GM21367 (cell line): Measurements from ENCODE around the gene ZNF547.
"Not testable (repeated sequence)": the region's sequence is repeated elsewhere in the genome, so short reads cannot be mapped to it uniquely, and the experiment has no call there.

Source experiments
- ATAC-seq: cut with Tn5 transposase; IDR thresholded peaks from one replicate; pipeline ENCODE4 v1.9.1; 2021; ENCODE audit not compliant: unreplicated experiment

ZNF547 gene

DNA sequence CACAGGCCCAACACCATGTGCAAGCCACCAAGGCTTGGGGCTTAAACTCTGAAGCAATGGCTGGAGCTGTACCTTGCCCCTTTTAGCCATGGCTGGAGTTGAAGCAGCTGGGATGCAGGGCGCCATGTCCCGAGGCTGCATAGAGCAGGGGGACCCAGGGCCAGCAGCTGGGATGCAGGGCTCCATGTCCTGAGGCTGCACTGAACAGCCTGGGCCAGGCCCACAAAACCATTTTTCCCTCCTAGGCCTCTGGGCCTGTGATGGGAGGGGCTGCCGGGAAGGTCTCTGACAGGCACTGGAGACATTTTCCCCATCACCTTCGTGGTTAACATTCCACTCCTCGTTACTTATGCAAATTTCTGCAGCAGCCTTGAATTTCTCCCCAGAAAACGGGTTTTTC is 10.8 kb downstream of the ZNF547 start:
- no peak for ATAC-seq

DNA sequence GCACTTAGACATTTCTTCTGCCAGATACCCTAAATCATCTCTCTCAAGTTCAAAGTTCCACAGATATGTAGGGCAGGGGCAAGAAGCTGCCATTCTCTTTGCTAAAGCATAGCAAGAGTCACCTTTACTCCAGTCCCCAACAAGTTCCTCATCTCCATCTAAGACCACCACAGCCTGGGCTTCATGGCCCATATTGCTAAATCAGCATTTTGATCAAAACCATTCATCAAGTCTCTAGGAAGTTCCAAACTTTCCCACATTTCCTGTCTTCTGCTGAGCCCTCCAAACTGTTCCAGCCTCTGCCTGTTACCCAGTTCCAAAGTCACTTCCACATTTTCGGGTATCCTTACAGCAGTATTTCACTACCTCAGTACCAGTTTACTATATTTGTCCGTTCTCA is 11.3 kb downstream of the ZNF547 start:
- not testable (repeated sequence) for ATAC-seq

DNA sequence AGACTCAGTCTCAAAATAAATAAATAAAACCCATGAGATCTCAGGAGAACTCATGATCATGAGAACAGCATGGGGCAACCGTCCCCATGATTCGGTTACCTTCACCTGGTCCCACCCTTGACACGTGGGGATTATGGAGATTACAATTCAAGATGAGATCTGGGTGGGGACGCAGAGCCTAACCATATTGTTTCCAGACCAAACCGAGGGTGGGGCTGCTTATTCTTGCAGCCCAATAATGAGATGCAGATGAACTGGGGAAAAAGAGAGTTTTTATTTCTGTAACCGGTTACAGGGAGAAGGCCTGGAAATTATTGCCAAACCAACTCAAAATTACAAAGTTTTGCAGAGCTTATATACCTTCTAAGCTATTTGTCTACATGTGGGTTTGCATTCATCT is 12.8 kb downstream of the ZNF547 start:
- no peak for ATAC-seq

DNA sequence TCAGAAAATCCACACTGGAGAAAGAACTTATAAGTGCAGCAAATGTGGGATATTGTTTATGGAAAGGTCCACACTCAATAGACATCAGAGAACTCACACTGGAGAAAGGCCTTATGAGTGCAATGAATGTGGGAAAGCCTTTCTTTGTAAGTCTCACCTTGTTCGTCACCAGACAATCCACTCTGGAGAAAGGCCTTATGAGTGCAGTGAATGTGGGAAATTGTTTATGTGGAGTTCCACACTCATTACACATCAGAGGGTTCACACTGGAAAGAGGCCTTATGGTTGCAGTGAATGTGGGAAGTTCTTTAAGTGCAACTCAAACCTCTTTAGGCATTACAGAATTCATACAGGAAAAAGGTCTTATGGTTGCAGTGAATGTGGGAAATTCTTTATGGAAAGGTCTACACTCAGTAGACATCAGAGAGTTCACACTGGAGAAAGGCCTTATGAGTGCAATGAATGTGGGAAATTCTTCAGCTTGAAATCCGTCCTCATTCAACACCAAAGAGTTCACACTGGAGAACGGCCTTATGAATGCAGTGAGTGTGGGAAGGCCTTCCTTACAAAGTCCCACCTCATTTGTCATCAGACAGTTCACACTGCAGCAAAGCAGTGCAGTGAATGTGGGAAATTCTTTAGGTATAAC is 14.3 kb downstream of the ZNF547 start:
- ATAC-seq = no peak

DNA sequence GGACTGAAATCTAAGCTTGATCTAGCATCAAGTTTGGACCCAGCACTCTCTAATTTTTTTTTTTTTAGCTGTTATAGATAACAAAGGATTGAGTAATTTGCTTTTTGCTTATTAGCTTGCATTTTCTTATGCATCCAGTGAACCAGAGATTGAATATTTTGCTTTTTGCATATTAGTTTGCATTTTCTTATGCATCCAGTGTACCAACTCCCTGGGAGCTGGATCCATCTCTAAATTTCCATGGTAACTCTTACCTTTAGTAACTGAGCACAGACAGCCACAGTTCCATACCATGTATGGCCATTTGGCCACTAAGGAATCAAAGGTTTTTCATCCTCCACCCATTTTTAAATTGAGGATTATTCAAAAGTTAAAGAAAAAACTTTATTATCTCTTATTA is 17.6 kb downstream of the ZNF547 start:
- no peak for ATAC-seq

DNA sequence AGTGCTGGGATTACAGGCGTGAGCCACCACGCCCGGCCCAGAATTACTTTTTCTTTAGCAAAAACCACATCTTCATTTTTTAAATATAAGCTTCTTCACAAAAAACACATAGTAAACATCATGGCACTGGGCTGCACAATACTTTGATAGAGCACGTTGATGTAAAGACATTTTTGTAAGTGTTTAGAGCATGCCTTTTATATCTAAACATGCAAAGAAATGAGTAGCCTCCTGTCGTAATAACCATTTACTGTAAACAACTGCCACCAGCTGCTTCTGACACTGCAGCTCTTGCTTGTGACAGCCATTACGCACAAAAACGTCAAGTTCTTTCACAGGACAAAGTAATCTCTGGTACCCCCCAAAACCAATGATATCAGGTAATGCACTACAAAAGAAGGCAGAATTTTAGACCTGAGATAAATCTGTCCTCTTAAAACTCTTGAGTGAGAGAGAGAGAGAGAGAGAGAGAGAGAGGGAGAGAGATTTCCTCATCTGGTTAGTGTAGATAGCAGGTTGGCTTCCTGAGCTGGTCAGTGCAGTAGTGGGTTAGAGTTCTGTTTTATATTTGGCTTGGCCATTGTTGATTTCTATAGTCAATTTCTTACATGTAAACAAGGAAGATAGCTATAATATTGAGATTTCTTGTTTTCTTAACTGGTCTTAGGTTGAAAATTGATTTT is 19.6 kb downstream of the ZNF547 start:
- ATAC-seq = no peak

DNA sequence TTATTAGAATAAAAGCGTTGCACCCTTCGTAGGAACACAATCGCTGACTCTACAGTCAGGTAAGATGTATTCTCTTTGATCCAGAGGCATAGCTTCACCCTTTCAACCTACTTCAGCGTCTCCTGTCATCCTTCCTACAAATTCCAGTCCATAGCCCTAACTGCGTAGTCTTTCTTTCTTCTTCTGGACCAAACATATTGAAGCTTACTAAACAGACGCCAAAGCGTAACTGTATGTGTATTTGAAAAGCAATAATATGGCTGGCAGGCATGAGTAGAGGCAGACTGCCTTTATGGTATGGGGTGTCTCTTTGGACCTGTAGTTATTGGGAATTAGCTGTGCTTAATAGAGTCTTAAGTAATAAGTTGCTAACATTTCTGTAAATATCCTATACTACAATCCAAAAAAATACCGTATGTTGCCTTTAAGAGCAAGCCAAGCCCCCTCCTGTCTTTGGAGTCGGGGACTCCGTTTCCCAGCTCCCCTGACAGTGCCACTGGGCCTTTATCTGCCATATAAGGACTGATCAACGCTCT is 25.9 kb downstream of the ZNF547 start:
- no peak for ATAC-seq

DNA sequence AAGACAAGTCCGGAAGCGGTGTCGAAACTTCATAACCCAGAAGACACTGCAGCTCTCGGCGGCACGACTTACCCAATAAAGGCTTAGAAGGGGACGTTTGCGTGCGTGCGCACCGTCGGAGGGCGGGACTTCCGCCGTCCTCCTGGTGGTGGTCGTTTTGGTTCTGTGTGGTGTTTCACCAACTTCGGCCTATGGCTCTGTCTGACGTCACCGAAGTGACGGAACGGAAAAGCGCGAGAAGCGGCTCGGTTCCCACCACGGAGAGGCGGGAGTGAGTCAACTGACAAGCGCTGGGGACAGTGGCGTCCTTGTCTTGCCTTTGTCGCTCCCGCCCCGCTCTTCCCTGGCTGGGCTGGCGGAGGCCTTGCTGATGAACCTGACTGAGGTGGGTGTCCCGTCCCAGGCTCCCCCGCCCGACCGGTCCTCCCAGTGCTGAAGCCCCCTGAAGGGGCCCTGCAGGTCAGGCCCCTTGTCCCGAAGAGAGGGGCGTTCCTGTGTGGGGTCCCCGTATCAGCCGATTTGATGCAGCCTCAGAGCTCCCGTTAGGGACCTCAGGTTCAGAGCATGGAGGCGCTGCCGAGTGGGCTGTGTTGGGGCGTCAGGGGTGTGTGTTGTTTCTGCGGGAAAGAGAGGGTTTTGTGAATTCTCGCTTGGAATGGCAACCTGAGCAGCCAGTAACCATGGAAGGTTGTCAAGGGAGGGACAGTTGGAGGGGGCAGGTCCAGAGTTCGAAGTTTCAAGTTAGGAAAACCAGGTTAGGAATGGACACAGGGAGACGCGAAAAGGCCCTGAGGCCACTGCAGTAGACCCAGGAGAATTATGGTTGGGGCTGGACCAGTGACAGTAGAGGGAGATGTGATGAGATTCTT is 26.6 kb downstream of the ZNF547 start, which contains the start of gene ZNF548:
Gene ZNF548, plus strand, starts transcription at position 125 of the 869 bp plus-strand sequence. Its CDS starts 246 bp downstream, at position 371.
- ATAC-seq = peak; percentile 95

DNA sequence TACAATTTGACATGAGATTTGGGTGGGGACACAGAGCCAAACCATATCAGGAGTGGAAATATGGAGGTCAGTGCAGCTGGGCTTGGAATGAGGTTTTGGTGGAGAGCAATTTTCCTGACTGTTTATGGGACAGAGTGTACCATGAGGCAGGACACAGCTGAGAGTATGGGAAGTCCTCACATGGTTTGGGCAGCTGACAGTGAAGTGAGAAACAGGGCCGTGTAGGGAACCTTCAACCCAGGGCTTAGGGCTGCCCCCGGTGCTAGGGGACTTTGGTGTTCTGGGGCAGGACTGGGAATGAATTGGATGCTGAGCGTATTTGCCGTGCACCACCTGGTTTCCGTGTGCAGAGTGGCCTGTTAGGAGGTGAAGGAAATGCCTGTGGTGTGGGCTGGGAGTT is 32.4 kb downstream of the ZNF547 start:
- ATAC-seq = no peak

DNA sequence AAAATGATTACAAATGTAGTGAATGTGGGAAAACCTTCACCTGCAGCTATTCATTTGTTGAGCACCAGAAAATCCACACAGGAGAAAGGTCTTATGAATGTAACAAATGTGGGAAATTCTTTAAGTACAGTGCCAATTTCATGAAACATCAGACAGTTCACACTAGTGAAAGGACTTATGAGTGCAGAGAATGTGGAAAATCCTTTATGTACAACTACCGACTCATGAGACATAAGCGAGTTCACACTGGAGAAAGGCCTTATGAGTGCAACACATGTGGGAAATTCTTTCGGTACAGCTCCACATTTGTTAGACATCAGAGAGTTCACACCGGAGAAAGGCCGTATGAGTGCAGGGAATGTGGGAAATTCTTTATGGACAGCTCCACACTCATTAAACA is 35.5 kb downstream of the ZNF547 start:
- no peak for ATAC-seq

DNA sequence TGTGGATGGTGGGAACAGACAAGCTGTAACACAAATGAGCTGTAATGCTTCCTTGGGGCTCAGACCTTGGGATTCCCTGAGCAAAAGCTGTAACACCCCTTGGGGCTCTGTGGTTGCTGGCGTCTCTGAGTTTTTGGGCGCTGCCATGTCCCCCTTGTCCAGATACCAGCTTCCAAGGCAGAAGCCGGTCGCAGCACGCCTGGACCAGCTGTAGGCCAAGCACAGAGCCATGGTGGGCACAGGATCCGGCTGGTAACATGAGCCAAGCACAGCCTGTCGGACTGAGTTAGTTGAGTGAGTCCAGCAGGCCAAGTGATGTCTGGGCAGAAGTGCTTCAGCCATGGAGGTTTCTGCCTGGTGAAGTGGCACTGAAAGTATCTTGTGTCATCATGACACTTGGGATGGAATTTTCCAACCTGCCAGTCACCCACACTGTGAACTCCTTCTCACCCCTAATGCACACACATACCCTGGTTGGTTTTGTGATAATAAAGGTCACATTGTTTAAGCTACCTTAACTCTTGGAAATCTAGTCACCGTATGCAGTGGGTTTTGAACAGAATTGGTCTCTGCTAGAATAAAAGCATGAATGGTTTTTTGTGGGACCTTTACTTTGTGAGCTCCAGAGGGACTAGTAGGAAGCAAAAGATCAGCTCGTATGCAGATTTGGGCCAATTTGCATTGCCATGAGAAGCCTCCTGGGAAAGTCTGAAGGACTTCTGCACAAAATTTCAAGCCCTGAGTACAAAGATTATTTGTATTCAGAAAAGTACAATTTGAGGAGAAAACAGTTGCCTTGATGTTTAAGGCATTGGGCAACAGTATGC is 40.6 kb downstream of the ZNF547 start:
- ATAC-seq = no peak

DNA sequence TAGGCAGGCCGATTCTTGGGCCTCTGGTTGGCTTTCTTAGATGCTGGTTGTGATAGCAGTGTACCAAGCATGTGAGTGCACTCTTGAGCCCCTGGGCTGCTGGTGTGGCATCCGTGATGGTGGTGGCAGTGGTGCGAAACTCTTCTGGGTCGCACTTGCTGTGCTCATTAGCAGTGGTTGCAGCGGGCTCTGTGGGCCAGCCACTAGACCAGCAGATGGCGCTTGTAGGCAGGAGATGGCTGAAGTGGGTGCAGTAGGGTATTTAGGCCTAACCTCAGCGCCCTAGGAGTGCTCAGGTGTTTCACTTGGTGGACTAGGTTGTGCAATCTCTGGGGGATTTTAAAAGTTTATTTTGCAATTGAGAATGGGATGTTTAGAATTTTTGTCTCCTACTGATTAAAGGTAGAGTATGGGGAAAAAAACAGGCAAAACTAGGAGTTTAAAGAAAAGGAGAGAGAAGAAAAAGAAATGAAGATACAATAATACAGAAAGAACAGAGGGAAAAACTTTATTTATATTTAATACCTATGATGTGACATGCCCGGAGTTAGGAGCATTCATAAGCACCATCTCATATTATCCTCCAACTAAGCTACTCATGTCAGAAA is 43.3 kb downstream of the ZNF547 start:
- ATAC-seq = no peak

DNA sequence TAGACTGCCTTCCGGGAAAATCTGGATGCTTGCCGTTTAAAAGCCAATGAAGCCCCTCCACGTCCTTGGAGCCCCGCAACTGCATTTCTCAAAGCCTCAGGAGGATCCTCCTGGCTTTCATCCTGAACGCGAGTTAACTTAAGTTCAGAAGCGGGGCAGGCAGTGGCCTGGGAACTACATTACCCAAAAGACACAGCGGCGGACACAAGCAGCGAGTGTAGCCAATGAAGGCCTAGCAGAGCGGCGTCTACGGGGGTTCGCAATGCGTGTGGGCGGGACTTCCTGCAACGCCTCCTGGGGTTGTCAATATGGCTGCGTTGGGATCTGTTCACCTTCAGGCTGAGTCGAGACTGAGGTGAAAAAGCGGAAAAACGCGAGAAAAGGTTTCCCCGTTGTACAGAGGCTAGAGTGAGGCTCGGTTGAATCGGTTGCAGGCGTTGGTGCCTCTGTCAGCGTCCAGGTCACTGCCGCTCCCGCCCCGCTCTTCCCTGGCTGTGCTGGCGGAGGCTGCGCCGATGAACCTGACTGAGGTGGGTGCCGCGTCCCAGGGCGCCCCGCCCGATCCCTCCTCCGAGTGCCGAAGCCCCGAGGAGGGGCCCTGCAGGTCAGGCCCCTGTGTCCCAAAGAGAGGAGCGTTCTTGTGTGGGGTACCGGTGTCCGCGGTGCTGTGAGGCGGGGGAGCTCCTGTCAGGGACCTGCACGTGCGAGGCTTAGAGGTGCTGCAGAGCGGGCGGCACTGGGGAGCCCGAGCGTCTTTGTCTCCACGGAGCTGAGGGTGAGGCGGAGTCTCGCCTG is 47.7 kb downstream of the ZNF547 start, which contains the start of gene ZNF17:
Gene ZNF17, plus strand, starts transcription at position 285 of the 795 bp plus-strand sequence. CDS start 2,455 bp downstream, outside the sequence.
- ATAC-seq = peak; percentile 95

DNA sequence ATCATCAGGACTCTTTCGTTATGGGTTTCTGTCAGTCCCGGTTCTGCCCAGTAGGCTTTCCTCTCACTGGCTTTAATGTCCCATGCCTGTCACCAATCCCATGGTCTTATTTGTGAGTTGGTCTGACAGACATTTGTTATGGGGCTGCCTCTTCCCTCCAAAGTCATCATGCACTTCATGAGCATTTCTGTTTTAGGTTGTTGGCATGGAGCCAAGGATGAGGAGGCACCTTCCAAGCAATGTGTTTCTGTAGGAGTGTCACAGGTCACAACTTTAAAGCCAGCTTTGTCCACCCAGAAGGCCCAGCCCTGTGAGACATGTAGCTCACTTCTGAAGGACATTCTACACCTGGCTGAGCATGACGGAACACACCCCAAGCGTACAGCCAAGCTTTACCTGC is 56.1 kb downstream of the ZNF547 start:
- no peak for ATAC-seq

DNA sequence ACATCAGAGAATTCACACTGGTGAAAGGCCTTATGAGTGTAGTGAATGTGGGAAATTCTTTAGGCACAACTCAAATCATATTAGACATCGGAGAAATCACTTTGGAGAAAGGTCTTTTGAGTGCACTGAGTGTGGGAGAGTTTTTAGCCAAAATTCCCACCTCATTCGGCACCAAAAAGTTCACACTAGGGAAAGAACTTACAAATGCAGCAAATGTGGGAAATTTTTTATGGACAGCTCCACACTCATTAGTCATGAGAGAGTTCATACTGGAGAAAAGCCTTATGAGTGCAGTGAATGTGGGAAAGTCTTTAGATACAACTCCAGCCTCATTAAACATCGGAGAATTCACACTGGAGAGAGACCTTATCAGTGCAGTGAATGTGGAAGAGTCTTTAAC is 57.7 kb downstream of the ZNF547 start:
- no peak for ATAC-seq
